ENCODE data around the gene SCAP. TPM values are rescaled to one million over a fixed set of nuclear protein-coding genes. Genes with fewer than 3 reads are reported as not detected.

Gene SCAP
- total RNA-seq, 2 experiments from 2014 or later = 31.6 to 34.7 TPM

DNA sequence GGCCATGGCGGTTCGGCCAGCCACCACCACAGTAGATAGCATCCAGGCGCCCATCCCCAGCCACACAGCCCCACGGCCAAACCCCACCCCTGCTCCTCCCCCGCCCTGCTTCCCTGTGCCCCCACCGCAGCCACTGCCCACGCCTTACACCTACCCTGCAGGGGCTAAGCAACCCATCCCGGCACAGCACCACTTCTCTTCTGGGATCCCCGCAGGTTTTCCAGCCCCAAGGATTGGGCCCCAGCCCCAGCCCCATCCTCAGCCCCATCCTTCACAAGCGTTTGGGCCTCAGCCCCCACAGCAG lies 65.4 kb downstream of the SCAP start:
- intact Hi-C loops (cut with micrococcal nuclease) = no loop called here
- no peaks in the 10 kb centered on the region for H3K9me3 Mint-ChIP-seq
- H3K36me3 Mint-ChIP-seq (ENCODE audit: low read depth) = peaks cover 2% of the 10 kb centered on the region
- H3K4me1 Mint-ChIP-seq (ENCODE audit: low read depth) = no peaks in the 10 kb centered on the region
- H3K4me3 Mint-ChIP-seq = no peak overlapping the region
- no peaks in the 10 kb centered on the region for H3K27me3 Mint-ChIP-seq (ENCODE audit: low read depth)
- no peak for DNase-seq
- H3K27ac Mint-ChIP-seq = no peak overlapping the region
- CTCF ChIA-PET = no interaction called here

DNA sequence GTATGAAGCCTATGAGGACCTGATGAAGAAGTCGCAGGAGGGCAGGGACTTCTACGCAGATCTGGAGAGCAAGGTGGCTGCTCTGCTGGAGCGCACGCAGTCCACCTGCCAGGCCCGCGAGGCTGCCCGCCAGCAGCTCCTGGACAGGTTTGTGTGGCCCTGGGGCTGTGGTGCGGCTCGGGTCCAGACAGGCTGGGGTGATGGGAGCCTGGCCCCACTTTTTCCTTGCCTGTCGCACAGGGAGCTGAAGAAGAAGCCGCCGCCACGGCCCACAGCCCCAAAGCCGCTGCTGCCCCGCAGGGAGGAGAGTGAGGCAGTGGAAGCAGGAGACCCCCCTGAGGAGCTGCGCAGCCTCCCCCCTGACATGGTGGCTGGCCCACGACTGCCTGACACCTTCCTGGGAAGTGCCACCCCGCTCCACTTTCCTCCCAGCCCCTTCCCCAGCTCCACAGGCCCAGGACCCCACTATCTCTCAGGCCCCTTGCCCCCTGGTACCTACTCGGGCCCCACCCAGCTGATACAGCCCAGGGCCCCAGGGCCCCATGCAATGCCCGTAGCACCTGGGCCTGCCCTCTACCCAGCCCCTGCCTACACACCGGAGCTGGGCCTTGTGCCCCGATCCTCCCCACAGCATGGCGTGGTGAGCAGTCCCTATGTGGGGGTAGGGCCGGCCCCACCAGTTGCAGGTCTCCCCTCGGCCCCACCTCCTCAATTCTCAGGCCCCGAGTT lies 65.9 kb downstream of the SCAP start:
- Mint-ChIP-seq H3K9me3 (no peaks in the 10 kb centered on the region), H3K4me3 (no peak overlapping the region), H3K27me3 (ENCODE audit: low read depth) (no peaks in the 10 kb centered on the region), H3K27ac (no peak overlapping the region), H3K36me3 (ENCODE audit: low read depth) (peaks cover 2% of the 10 kb centered on the region), H3K4me1 (ENCODE audit: low read depth) (no peaks in the 10 kb centered on the region)
- no peak for DNase-seq
- intact Hi-C loops (cut with micrococcal nuclease) = no loop called here
- CTCF ChIA-PET = no interaction called here

DNA sequence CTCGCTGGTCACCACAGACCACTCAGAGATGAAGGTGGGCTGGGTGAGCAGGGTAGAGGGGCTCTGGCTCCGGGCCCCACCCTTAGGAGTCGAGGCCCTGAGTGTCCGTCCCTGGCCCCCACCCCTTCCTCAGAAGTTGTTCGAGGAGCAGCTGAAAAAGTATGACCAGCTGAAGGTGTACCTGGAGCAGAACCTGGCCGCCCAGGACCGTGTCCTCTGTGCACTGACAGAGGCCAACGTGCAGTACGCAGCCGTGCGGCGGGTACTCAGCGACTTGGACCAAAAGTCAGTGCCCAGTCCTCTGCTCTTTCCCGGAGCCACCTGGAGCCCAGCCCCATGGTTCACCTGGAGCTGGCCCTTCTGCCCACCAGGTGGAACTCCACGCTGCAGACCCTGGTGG lies 66.5 kb downstream of the SCAP start:
- no peaks in the 10 kb centered on the region for H3K27me3 Mint-ChIP-seq (ENCODE audit: low read depth)
- no peak overlapping the region for H3K27ac Mint-ChIP-seq
- H3K4me3 Mint-ChIP-seq = no peak overlapping the region
- DNase-seq = no peak
- intact Hi-C loops (cut with micrococcal nuclease) = no loop called here
- no peaks in the 10 kb centered on the region for H3K4me1 Mint-ChIP-seq (ENCODE audit: low read depth)
- CTCF ChIA-PET = interaction anchor here (1.1 kb wide), 1 partner anchor 12 kb away, joined by 4 read pairs; no protein-coding TSS in a partner anchor
- peaks cover 2% of the 10 kb centered on the region for H3K36me3 Mint-ChIP-seq (ENCODE audit: low read depth)
- no peaks in the 10 kb centered on the region for H3K9me3 Mint-ChIP-seq

DNA sequence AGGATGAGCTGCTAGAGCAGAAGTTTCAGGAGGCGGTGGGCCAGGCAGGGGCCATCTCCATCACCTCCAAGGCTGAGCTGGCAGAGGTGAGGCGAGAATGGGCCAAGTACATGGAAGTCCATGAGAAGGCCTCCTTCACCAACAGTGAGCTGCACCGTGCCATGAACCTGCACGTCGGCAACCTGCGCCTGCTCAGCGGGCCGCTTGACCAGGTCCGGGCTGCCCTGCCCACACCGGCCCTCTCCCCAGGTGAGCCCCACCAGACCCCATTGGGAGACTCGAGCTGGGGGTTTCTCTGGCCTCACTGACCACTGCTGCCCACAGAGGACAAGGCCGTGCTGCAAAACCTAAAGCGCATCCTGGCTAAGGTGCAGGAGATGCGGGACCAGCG lies 66.9 kb downstream of the SCAP start:
- CTCF ChIA-PET = interaction anchor here (0.6 to 1.1 kb wide), 2 partner anchors 12 to 312 kb away, joined by 3 to 4 read pairs; no protein-coding TSS in a partner anchor
- Mint-ChIP-seq H3K36me3 (ENCODE audit: low read depth) (peaks cover 2% of the 10 kb centered on the region), H3K9me3 (no peaks in the 10 kb centered on the region)

DNA sequence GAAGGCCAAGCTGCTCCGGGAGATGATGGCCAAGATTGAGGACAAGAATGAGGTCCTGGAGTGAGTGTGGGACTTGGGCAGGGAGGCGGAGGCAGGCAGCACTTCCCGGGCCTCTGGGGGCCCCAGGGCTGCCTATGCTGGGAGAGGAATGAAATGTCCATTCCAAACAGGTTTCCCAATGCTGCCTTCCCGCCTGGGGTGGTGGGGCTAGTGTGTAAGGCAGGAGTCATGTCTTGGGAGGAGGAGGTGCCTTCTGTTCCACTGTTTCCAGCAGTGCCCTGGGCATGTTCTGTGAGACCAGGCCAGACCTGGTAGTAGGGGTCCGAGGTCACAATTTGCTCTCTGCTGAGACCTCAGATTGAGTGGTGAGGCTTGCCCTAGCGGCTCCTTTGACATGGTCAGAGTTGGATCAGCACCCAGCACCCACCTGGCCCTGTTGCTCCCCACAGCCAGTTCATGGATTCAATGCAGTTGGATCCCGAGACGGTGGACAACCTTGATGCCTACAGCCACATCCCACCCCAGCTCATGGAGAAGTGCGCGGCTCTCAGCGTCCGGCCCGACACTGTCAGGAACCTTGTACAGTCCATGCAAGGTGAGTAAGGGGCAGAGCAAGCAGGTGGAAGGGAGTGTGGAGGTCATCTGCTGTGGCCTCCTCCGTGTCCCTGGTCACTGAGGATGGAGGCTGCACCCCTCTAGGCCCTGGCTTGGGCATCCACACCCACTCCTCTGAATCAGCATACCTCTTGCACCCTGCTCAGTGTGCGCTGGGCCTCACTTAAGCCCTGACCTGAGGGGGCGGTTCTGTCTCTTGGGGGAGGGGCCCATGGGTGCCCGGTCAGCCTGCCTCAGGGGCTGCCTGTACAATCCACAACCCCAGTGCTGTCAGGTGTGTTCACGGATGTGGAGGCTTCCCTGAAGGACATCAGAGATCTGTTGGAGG lies 67.6 kb downstream of the SCAP start:
- intact Hi-C loops (cut with micrococcal nuclease) = no loop called here
- H3K27ac Mint-ChIP-seq = no peak overlapping the region
- H3K4me3 Mint-ChIP-seq = no peak overlapping the region
- H3K36me3 Mint-ChIP-seq (ENCODE audit: low read depth) = peaks cover 2% of the 10 kb centered on the region
- no peak for DNase-seq
- H3K9me3 Mint-ChIP-seq = no peaks in the 10 kb centered on the region
- H3K27me3 Mint-ChIP-seq (ENCODE audit: low read depth) = no peaks in the 10 kb centered on the region
- H3K4me1 Mint-ChIP-seq (ENCODE audit: low read depth) = no peaks in the 10 kb centered on the region
- CTCF ChIA-PET = interaction anchor here (0.6 to 1.1 kb wide), 2 partner anchors 13 to 311 kb away, joined by 3 to 4 read pairs; no protein-coding TSS in a partner anchor

More for the DNA sequence above, 66.9 kb downstream of the SCAP start:
- Mint-ChIP-seq H3K27ac (no peak overlapping the region), H3K27me3 (ENCODE audit: low read depth) (no peaks in the 10 kb centered on the region), H3K4me1 (ENCODE audit: low read depth) (no peaks in the 10 kb centered on the region), H3K4me3 (no peak overlapping the region)
- intact Hi-C loops (cut with micrococcal nuclease) = no loop called here
- DNase-seq = no peak

DNA sequence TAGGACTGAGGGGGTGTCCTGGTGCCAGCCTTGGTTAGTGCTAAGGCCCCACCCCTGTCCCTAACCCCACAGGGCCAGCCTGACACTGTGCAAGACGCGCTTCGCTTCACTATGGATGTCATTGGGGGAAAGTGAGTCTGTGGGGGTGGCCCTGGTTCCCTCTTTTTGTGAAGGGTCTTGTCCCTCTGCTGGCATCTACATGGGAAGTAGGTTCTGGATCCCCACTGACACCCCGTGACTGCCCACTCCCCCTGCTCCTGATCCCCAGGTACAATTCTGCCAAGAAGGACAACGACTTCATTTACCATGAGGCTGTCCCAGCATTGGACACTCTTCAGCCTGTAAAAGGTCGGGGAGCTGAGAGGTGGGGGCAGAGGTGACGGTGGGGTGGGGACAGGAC lies 68.5 kb downstream of the SCAP start:
- DNase-seq = no peak

DNA sequence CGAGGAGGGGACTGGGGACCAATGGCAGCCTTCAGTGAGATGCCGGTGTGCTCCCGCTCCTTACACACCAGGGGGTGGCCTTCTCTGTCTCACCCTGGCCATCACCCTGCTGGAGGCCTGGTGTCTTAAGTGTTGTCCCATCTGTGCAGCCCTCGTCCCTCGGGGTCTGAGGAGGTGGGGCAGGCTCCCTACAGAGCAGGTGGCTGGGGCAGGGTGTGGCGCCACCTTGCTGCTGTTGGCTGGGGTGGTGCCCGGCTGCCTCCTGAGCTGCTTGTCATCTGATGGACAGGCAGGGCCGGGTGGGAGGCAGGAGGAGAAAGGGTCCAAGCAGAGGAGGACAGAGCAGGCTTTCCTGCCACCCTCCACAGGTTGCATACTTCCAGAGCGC lies 69.0 kb downstream of the SCAP start:
- CTCF ChIA-PET = no interaction called here
- Mint-ChIP-seq H3K4me1 (ENCODE audit: low read depth) (no peaks in the 10 kb centered on the region), H3K9me3 (no peaks in the 10 kb centered on the region), H3K36me3 (ENCODE audit: low read depth) (peaks cover 3% of the 10 kb centered on the region), H3K4me3 (no peak overlapping the region), H3K27me3 (ENCODE audit: low read depth) (no peaks in the 10 kb centered on the region), H3K27ac (no peak overlapping the region)
- DNase-seq = no peak
- intact Hi-C loops (cut with micrococcal nuclease) = no loop called here

More for the DNA sequence above, 68.5 kb downstream of the SCAP start:
- Mint-ChIP-seq H3K4me1 (ENCODE audit: low read depth) (no peaks in the 10 kb centered on the region), H3K9me3 (no peaks in the 10 kb centered on the region), H3K27me3 (ENCODE audit: low read depth) (no peaks in the 10 kb centered on the region), H3K27ac (no peak overlapping the region), H3K36me3 (ENCODE audit: low read depth) (peaks cover 3% of the 10 kb centered on the region), H3K4me3 (no peak overlapping the region)
- CTCF ChIA-PET = no interaction called here
- intact Hi-C loops (cut with micrococcal nuclease) = no loop called here

DNA sequence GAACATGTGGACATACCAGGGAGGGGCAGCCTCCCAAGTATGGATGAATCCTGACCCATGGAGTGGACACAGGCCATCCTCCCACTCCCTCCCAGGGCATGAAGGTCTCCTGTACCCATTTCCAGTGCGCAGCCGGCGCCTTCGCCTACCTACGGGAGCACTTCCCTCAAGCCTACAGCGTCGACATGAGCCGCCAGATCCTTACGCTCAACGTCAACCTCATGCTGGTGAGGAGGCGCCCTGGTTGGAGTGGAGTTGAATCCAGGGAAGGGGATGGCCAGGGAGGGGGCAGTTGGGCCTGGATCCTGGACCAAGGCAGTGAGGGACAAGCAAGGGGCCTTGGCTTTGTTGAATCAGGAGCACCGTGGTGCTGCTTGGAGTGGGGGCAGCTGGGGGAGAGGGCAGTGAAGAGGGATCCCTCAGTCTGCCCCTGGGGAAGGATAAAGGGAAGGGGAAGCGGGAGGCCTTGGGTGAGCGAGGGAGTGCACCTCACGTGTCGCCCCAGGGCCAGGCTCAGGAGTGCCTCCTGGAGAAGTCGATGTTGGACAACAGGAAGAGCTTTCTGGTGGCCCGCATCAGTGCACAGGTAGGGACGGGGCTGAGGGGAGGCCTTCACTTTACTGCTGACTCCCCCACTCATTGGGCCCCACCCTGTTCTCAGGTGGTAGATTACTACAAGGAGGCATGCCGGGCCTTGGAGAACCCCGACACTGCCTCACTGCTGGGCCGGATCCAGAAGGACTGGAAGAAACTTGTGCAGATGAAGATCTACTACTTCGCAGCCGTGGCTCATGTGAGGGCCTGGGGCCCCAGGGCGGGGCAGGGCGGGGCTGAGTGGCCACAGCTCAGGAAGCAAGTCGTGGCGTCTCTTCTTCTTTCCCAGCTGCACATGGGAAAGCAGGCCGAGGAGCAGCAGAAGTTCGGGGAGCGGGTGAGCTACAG lies 69.7 kb downstream of the SCAP start:
- no peaks in the 10 kb centered on the region for H3K9me3 Mint-ChIP-seq
- CTCF ChIA-PET = interaction anchor here (0.5 to 1.8 kb wide), 3 partner anchors 16 to 79 kb away, joined by 3 to 9 read pairs (median 4); no protein-coding TSS in a partner anchor

DNA sequence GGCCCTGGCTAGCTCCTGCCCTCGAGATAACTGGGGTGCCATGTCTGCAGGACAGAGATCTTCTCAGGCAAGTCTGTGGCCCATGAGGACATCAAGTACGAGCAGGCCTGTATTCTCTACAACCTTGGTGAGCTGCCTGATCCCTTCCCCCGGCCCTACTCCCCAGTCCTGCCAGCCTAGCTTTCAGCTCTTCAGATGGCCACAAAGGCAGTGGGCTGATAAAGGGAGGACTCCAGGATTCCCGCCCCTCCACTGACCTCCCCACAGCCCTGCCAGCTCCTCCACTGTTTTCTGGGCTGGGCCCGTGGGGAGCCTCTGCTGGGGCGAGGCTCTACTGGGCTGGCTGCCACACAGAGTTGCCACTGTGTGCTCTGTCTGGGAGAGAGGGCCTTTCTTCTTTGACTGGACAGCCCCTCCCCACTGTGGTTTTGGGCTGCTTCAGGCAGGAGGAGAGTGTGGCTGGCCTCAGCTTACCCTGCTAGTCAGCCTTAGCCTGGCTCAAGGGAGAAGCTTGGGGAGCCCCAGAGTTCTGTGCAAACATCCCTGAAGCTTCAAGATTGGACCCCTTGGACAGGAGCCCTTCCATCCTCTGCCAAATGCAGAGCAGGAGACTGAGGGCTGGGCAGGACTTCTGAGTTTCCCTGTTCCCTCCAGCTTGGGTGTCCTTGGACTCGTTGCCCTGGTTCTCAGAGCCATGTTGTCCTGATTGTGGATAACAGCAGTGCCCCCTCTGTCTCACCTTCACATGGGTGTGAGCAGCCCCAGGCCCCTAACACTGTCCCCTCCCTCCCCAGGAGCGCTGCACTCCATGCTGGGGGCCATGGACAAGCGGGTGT lies 70.6 kb downstream of the SCAP start:
- no peaks in the 10 kb centered on the region for H3K27me3 Mint-ChIP-seq (ENCODE audit: low read depth)
- CTCF ChIA-PET = interaction anchor here (0.7 to 1.8 kb wide), 2 partner anchors 17 to 78 kb away, joined by 3 to 4 read pairs; no protein-coding TSS in a partner anchor
- peaks cover 3% of the 10 kb centered on the region for H3K36me3 Mint-ChIP-seq (ENCODE audit: low read depth)
- DNase-seq = no peak
- intact Hi-C loops (cut with micrococcal nuclease) = no loop called here
- H3K27ac Mint-ChIP-seq = no peak overlapping the region
- no peaks in the 10 kb centered on the region for H3K4me1 Mint-ChIP-seq (ENCODE audit: low read depth)
- H3K4me3 Mint-ChIP-seq = no peak overlapping the region
- no peaks in the 10 kb centered on the region for H3K9me3 Mint-ChIP-seq

More for the DNA sequence above, 69.7 kb downstream of the SCAP start:
- no peak overlapping the region for H3K4me3 Mint-ChIP-seq
- no peak for DNase-seq
- H3K27ac Mint-ChIP-seq = no peak overlapping the region
- H3K4me1 Mint-ChIP-seq (ENCODE audit: low read depth) = no peaks in the 10 kb centered on the region
- no peaks in the 10 kb centered on the region for H3K27me3 Mint-ChIP-seq (ENCODE audit: low read depth)
- intact Hi-C loops (cut with micrococcal nuclease) = no loop called here
- H3K36me3 Mint-ChIP-seq (ENCODE audit: low read depth) = peaks cover 3% of the 10 kb centered on the region

DNA sequence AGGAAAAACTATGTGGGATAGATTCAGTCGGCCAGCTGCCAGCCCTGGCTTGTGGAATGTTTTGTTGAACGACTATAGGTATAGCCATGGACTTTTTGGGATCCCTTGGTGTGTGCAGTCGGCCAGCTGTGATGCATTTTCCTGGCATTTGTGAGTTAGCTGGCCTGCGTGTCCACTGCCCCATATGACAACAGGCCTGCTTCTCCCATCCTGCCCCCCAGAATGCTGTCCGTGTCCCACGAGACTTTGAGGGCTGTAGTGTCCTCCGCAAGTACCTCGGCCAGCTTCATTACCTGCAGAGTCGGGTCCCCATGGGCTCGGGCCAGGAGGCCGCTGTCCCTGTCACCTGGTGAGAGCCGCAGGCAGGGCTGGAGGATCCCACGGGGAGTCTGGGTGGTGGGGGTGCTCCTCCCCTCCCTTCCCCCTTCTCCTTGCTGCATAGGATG lies 71.3 kb downstream of the SCAP start:
- Mint-ChIP-seq H3K27me3 (ENCODE audit: low read depth) (no peaks in the 10 kb centered on the region), H3K27ac (no peak overlapping the region), H3K36me3 (ENCODE audit: low read depth) (peaks cover 3% of the 10 kb centered on the region), H3K9me3 (no peaks in the 10 kb centered on the region), H3K4me1 (ENCODE audit: low read depth) (no peaks in the 10 kb centered on the region), H3K4me3 (no peak overlapping the region)
- intact Hi-C loops (cut with micrococcal nuclease) = no loop called here
- CTCF ChIA-PET = interaction anchor here (1.8 kb wide), 1 partner anchor 17 kb away, joined by 4 read pairs; no protein-coding TSS in a partner anchor
- DNase-seq = no peak

GRCh38 chr3:47399531-47400270 lies 76.0 kb downstream of the SCAP start:
- DNase-seq = no peak
- Mint-ChIP-seq H3K4me3 (no peak overlapping the region), H3K27ac (no peak overlapping the region), H3K36me3 (ENCODE audit: low read depth) (peaks cover 4% of the 10 kb centered on the region), H3K4me1 (ENCODE audit: low read depth) (peaks cover 18% of the 10 kb centered on the region), H3K9me3 (no peaks in the 10 kb centered on the region), H3K27me3 (ENCODE audit: low read depth) (no peaks in the 10 kb centered on the region)
- CTCF ChIA-PET = interaction anchor here (0.6 to 1.3 kb wide), 3 partner anchors 14 to 83 kb away, joined by 3 to 4 read pairs (median 3); no protein-coding TSS in a partner anchor
- intact Hi-C loops (cut with micrococcal nuclease) = no loop called here

All from activated naive CD4-positive, alpha-beta T cell treated with anti-CD3 and anti-CD28 coated beads for 36 hours (primary cell).